Measurements from ENCODE around the gene ZC3H14. TPM values are rescaled to one million over a fixed set of nuclear protein-coding genes. Genes with fewer than 3 reads are reported as not detected.

Gene ZC3H14
- 90.6 and 93.4 TPM in 2 replicates for total RNA-seq (2021)
- long read RNA-seq, full-length matches to known transcripts = 280 of 621 reads
- long read RNA-seq, partial matches to known transcripts = 59 of 621 reads
- long read RNA-seq, other reads (novel, unspliced or antisense) = 282 of 621 reads

- peak within 1 kb of the TSS; percentile 93 for H3K18ac ChIP-seq (ENCODE audit: insufficient read length, low read depth, low read length)
- no peaks in the 10 kb centered on the region for H3K9me3 Mint-ChIP-seq
- peaks cover 1% of the 10 kb centered on the region; the same call in 1 of the 2 replicates for H3K27me3 Mint-ChIP-seq (ENCODE audit: low read depth)
- H3K4ac ChIP-seq (ENCODE audit: low read depth, low read length) = no peak within 1 kb of the TSS
- H3K14ac ChIP-seq (ENCODE audit: insufficient read depth, low read length) = peak within 1 kb of the TSS; percentile 90
- peak within 1 kb of the TSS; percentile 88 to 93 for H3K4me3 Mint-ChIP-seq
- H4K8ac ChIP-seq (replicated peaks; ENCODE audit: insufficient read length, low read depth, low read length) = no peak within 1 kb of the TSS
- peaks cover 13 to 26% (median 20%) of the 10 kb centered on the region in 3 experiments; a peak in 6 of 7 replicates for H3K36me3 Mint-ChIP-seq (ENCODE audit: insufficient read depth in 1 of 3, low read depth in 3 of 3)
- peak within 1 kb of the TSS; percentile 33 for H4K91ac ChIP-seq (ENCODE audit: insufficient read length, low read depth, low read length)
- H3K23ac ChIP-seq (ENCODE audit: insufficient read length, low read depth, low read length) = no peak within 1 kb of the TSS
- H3K79me1 ChIP-seq (ENCODE audit: insufficient read depth, low read depth, low read length, poor library complexity, severe bottlenecking) = no peaks in the 10 kb centered on the region
- H3K23me2 ChIP-seq (ENCODE audit: insufficient read length, low read depth, low read length, poor library complexity, severe bottlenecking) = peaks cover 3% of the 10 kb centered on the region
- H3T11ph ChIP-seq (ENCODE audit: low read length) = no peak within 1 kb of the TSS
- H3K27me3 ChIP-seq (ENCODE audit: insufficient read depth, low read length) = no peaks in the 10 kb centered on the region
- no peak within 1 kb of the TSS for H2BK20ac ChIP-seq (ENCODE audit: low read depth, low read length, poor library complexity, severe bottlenecking)
- no peak within 1 kb of the TSS; the same call in 1 of the 2 replicates for H2BK15ac ChIP-seq (ENCODE audit: low read depth, low read length)
- WGBS (ENCODE audit: extremely low coverage, insufficient read length, low lambda C conversion rate) = no CpG with 5 or more reads among the region's 99 CpGs
- peak within 1 kb of the TSS; percentile 55 for H2BK12ac ChIP-seq (ENCODE audit: insufficient read length, low read depth, low read length)
- H3K79me2 ChIP-seq (ENCODE audit: insufficient read depth, low read length) = peaks cover 3% of the 10 kb centered on the region; the same call in 1 of the 2 replicates
- H4K5ac ChIP-seq (ENCODE audit: insufficient read length, low read depth, low read length) = peak within 1 kb of the TSS; percentile 1
- no peak for TF ChIP-seq CTCF (conservative IDR thresholded peaks at IDR 0.05)
- H3K4me1 Mint-ChIP-seq = peaks cover 19 to 21% of the 10 kb centered on the region in 2 experiments
- DNase-seq = peak; percentile 90
- H3K9me3 ChIP-seq (ENCODE audit: control insufficient read depth, low read depth, low read length) = no peaks in the 10 kb centered on the region
- H3K27ac Mint-ChIP-seq = peak within 1 kb of the TSS; percentile 95 to 98 (median 97)
- H3K4me1 ChIP-seq (ENCODE audit: insufficient read depth, low read length) = no peaks in the 10 kb centered on the region
- H3K27ac ChIP-seq (ENCODE audit: insufficient read length, low read depth, low read length) = no peak within 1 kb of the TSS
- peak within 1 kb of the TSS; percentile 79 for H3K4me2 ChIP-seq (ENCODE audit: insufficient read depth, insufficient read length, low read length)
- H2BK120ac ChIP-seq (ENCODE audit: low read depth, low read length, poor library complexity, severe bottlenecking) = no peak within 1 kb of the TSS
- no peaks in the 10 kb centered on the region for H4K20me1 ChIP-seq (ENCODE audit: control insufficient read depth, insufficient read depth, insufficient read length)
- H3K56ac ChIP-seq (ENCODE audit: insufficient read length, low read depth, low read length) = no peak within 1 kb of the TSS
- H2AFZ ChIP-seq (ENCODE audit: low read length) = no peak within 1 kb of the TSS
- peak within 1 kb of the TSS; percentile 87 for H3K9ac ChIP-seq (ENCODE audit: extremely low read depth, insufficient read length, low read length)
- H2BK5ac ChIP-seq (ENCODE audit: insufficient read length, low read length) = no peak within 1 kb of the TSS
- no peak within 1 kb of the TSS for H2AK5ac ChIP-seq (ENCODE audit: insufficient read length, low read length)
Measured at GRCh38 chr14:88562831-88563686, at the start of gene ZC3H14. ZC3H14 (plus strand) TSS chr14:88563037; CDS start chr14:88563134, 97 bp downstream.
